ENCODE data around the gene HNRNPK. TPM values are rescaled to one million over a fixed set of nuclear protein-coding genes. Genes with fewer than 3 reads are reported as not detected.
A peak's percentile ranks its signal among the peaks of the same experiment; 100 is the strongest.

HNRNPK gene
- total and polyA plus RNA-seq, 2 of the 13 experiments (the other 11 are each of a cell fraction or from before 2014, with no cell fraction given) = 321 to 712 TPM

DNA sequence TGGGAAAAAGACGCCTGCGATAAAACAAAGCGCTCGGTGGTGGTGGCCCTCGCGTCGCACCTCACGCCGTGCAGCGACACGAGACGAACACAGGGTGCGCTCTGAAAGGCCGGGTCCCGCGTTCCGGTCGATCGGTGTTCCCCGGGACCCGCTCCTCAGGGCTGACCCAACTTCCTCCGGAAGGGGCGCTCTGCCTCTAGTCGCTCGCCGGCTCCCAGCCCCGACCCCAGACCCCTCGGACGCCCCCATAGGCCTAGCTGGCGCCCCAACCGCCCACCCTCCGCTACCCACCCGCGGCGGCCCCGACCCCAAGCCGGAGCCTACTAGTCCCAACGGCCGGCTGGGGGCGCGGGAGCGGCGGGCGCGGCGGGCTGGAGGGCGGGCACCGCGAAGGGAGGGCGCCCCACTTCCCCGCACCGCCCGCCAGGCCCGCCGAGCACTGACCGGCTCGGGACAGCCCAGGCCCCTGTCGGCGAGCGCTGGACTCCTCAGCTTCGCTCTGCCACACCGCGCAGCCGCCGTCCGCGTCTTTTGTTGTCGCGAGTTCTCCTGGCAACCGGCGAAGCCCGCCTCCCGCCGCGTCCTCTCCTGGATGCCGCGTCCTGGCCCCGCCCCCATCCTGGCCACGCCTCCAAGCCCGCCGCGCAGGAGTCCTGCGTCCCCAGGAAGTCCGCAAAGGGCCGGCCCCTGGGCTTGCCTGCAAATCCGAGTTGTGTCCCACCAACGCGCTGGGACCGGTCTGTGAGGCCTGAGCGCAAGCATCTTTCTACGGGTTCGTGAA, 58.9 kb downstream of the HNRNPK start, which contains the start of gene KIF27 (continued):
- TF ChIP-seq, protein P1, sequence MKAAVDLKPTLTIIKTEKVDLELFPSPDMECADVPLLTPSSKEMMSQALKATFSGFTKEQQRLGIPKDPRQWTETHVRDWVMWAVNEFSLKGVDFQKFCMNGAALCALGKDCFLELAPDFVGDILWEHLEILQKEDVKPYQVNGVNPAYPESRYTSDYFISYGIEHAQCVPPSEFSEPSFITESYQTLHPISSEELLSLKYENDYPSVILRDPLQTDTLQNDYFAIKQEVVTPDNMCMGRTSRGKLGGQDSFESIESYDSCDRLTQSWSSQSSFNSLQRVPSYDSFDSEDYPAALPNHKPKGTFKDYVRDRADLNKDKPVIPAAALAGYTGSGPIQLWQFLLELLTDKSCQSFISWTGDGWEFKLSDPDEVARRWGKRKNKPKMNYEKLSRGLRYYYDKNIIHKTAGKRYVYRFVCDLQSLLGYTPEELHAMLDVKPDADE (CRISPR knock-in tag; IDR thresholded peaks at IDR 0.05) = 0 out of 2 replicates have a peak, but pooled peaks have one; percentile 34
- TF ChIP-seq ATF1 (CRISPR knock-in tag; IDR thresholded peaks at IDR 0.05) (no peak), SP5 (CRISPR knock-in tag; IDR thresholded peaks at IDR 0.05; ENCODE audit: borderline replicate concordance, low read depth) (peak; percentile 50; the same call in 1 of the 2 replicates), ZNF543 (CRISPR knock-in tag; IDR thresholded peaks at IDR 0.05) (no peak; the same call in 1 of the 2 replicates), SETDB1 (CRISPR knock-in tag; IDR thresholded peaks at IDR 0.05; ENCODE audit: borderline replicate concordance) (no peak), GATAD2A (CRISPR knock-in tag; IDR thresholded peaks at IDR 0.05) (peak; percentile 16; the same call in 1 of the 2 replicates), CBX5 (CRISPR knock-in tag; IDR thresholded peaks at IDR 0.05; ENCODE audit: borderline replicate concordance) (0 out of 2 replicates have a peak, but pooled peaks have one; percentile 23), GATA4 (IDR thresholded peaks at IDR 0.05; ENCODE audit: borderline replicate concordance, low read depth) (peak; percentile 84), KDM5A (IDR thresholded peaks at IDR 0.05; ENCODE audit: borderline replicate concordance, low read length) (no peak; the same call in 1 of the 2 replicates), ZNF260 (CRISPR knock-in tag; IDR thresholded peaks at IDR 0.05; ENCODE audit: borderline replicate concordance, low read depth) (no peak), BHLHE40 (IDR thresholded peaks at IDR 0.05; ENCODE audit: low read length) (peak; percentile 50), ZNF792 (CRISPR knock-in tag; IDR thresholded peaks at IDR 0.05) (peak; percentile 61; the same call in 1 of the 2 replicates)
- TF ChIP-seq, protein P2, sequence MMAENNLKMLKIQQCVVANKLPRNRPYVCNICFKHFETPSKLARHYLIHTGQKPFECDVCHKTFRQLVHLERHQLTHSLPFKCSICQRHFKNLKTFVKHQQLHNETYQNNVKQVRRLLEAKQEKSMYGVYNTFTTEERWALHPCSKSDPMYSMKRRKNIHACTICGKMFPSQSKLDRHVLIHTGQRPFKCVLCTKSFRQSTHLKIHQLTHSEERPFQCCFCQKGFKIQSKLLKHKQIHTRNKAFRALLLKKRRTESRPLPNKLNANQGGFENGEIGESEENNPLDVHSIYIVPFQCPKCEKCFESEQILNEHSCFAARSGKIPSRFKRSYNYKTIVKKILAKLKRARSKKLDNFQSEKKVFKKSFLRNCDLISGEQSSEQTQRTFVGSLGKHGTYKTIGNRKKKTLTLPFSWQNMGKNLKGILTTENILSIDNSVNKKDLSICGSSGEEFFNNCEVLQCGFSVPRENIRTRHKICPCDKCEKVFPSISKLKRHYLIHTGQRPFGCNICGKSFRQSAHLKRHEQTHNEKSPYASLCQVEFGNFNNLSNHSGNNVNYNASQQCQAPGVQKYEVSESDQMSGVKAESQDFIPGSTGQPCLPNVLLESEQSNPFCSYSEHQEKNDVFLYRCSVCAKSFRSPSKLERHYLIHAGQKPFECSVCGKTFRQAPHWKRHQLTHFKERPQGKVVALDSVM (CRISPR knock-in tag; IDR thresholded peaks at IDR 0.05) = no peak
- TF ChIP-seq, protein P3, sequence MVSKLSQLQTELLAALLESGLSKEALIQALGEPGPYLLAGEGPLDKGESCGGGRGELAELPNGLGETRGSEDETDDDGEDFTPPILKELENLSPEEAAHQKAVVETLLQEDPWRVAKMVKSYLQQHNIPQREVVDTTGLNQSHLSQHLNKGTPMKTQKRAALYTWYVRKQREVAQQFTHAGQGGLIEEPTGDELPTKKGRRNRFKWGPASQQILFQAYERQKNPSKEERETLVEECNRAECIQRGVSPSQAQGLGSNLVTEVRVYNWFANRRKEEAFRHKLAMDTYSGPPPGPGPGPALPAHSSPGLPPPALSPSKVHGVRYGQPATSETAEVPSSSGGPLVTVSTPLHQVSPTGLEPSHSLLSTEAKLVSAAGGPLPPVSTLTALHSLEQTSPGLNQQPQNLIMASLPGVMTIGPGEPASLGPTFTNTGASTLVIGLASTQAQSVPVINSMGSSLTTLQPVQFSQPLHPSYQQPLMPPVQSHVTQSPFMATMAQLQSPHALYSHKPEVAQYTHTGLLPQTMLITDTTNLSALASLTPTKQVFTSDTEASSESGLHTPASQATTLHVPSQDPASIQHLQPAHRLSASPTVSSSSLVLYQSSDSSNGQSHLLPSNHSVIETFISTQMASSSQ (IDR thresholded peaks at IDR 0.05; ENCODE audit: low read depth) = no peak
- TF ChIP-seq, protein P3 (CRISPR knock-in tag; IDR thresholded peaks at IDR 0.05; ENCODE audit: borderline replicate concordance) = no peak
- TF ChIP-seq, protein P4, sequence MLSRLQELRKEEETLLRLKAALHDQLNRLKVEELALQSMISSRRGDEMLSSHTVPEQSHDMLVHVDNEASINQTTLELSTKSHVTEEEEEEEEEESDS (CRISPR knock-in tag; IDR thresholded peaks at IDR 0.05; ENCODE audit: borderline replicate concordance) = no peak; the same call in 1 of the 2 replicates
- TF ChIP-seq, protein P5, sequence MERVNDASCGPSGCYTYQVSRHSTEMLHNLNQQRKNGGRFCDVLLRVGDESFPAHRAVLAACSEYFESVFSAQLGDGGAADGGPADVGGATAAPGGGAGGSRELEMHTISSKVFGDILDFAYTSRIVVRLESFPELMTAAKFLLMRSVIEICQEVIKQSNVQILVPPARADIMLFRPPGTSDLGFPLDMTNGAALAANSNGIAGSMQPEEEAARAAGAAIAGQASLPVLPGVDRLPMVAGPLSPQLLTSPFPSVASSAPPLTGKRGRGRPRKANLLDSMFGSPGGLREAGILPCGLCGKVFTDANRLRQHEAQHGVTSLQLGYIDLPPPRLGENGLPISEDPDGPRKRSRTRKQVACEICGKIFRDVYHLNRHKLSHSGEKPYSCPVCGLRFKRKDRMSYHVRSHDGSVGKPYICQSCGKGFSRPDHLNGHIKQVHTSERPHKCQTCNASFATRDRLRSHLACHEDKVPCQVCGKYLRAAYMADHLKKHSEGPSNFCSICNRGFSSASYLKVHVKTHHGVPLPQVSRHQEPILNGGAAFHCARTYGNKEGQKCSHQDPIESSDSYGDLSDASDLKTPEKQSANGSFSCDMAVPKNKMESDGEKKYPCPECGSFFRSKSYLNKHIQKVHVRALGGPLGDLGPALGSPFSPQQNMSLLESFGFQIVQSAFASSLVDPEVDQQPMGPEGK (CRISPR knock-in tag; IDR thresholded peaks at IDR 0.05) = peak; percentile 23; the same call in 1 of the 2 replicates
- TF ChIP-seq, protein P6, sequence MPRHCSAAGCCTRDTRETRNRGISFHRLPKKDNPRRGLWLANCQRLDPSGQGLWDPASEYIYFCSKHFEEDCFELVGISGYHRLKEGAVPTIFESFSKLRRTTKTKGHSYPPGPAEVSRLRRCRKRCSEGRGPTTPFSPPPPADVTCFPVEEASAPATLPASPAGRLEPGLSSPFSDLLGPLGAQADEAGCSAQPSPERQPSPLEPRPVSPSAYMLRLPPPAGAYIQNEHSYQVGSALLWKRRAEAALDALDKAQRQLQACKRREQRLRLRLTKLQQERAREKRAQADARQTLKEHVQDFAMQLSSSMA (CRISPR knock-in tag; IDR thresholded peaks at IDR 0.05) = no peak; the same call in 1 of the 2 replicates

Measured in HepG2 (cell line).